GM23248 (cell line): ENCODE results near the gene ATP5F1E.

Experiments
- EZH2 ChIP-seq: fragments of 200-600 bp; sonication (generic); IDR thresholded peaks from 2 replicates; pipeline ENCODE4 v1.6.1; 2018; ENCODE audit warnings: antibody characterized with exemption, mild to moderate bottlenecking; ENCODE audit not compliant: insufficient read depth, poor library complexity, severe bottlenecking
- EZH2phosphoT487 ChIP-seq: fragments of 200-600 bp; sonication (generic); IDR thresholded peaks from 2 replicates; pipeline ENCODE4 v1.6.1; 2018; ENCODE audit warnings: antibody characterized with exemption, moderate library complexity, mild to moderate bottlenecking, low read depth; ENCODE audit not compliant: insufficient read depth

DNA sequence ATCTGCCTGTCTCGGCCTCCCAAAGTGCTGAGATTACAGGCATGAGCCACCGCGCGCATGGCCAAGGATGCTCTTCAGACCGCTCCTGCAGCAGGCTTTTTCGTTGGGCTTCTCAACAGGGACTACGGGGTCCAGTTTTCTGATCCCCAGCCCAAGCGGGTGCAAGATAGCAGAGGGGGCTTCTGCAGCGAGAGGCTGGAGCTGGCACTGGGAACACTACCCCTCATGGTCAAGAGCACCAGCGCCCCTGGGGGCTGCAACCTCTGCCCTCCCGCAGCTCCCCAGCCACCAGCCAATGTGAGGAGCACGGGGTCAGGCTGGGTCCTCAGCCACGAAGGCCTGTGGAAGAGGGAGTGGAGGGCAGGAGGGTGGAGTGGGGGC, 31.1 kb downstream of the ATP5F1E start:
- TF ChIP-seq EZH2 (no peak), EZH2phosphoT487 (no peak)
